ENCODE results near the gene NMUR1.

The NMUR1 gene

GRCh38 chr2:231546014-231546715 lies 15.9 kb upstream of the NMUR1 start:
- Histone ChIP-seq H3K27ac (ENCODE audit: low read length) (no peak overlapping the region), H3K4me2 (ENCODE audit: low read depth, low read length) (peak overlapping the region; percentile 72), H3K79me2 (ENCODE audit: low read length) (no peaks in the 10 kb centered on the region), H3K4me3 (ENCODE audit: low read length) (no peak overlapping the region), H3F3A (ENCODE audit: insufficient read depth, low read length) (peaks cover 4% of the 10 kb centered on the region; the same call in 1 of the 2 replicates), H2AFZ (ENCODE audit: low read length) (no peak overlapping the region), H3K9me3 (replicated peaks; ENCODE audit: insufficient read depth, low read length) (no peaks in the 10 kb centered on the region), H3K9me2 (replicated peaks; ENCODE audit: insufficient read depth, low read length) (no peaks in the 10 kb centered on the region), H3K4me1 (ENCODE audit: low read length) (peaks cover 14% of the 10 kb centered on the region), H4K20me1 (ENCODE audit: insufficient read depth, low read length) (no peaks in the 10 kb centered on the region), H3K27me3 (replicated peaks; ENCODE audit: insufficient read depth, low read length) (peaks cover under 1% of the 10 kb centered on the region; the same call in 1 of the 2 replicates), H3K9ac (ENCODE audit: low read length) (no peak overlapping the region), H3K36me3 (replicated peaks; ENCODE audit: insufficient read depth, low read length) (no peaks in the 10 kb centered on the region)
- no peak for DNase-seq
- TF ChIP-seq EZH2 (optimal IDR thresholded peaks at IDR 0.05; ENCODE audit: low read depth, low read length): no peak
- TF ChIP-seq EZH2phosphoT487 (IDR thresholded peaks at IDR 0.05; ENCODE audit: low read length): no peak
- no peak for TF ChIP-seq CTCF (IDR thresholded peaks at IDR 0.05; ENCODE audit: low read length)

GRCh38 chr2:231545105-231545902 lies 15.1 kb upstream of the NMUR1 start:
- no peaks in the 10 kb centered on the region for H3K36me3 ChIP-seq (replicated peaks; ENCODE audit: insufficient read depth, low read length)

GRCh38 chr2:231542136-231542535 lies 11.9 kb upstream of the NMUR1 start:
- no peak overlapping the region for H3K4me2 ChIP-seq (ENCODE audit: low read depth, low read length)
- H2AFZ ChIP-seq (ENCODE audit: low read length): no peak overlapping the region
- H3K27ac ChIP-seq (ENCODE audit: low read length): no peak overlapping the region
- peaks cover 14% of the 10 kb centered on the region for H3K4me1 ChIP-seq (ENCODE audit: low read length)
- H3K9me2 ChIP-seq (replicated peaks; ENCODE audit: insufficient read depth, low read length): no peaks in the 10 kb centered on the region
- H3K9me3 ChIP-seq (replicated peaks; ENCODE audit: insufficient read depth, low read length): no peaks in the 10 kb centered on the region
- H3K9ac ChIP-seq (ENCODE audit: low read length): no peak overlapping the region
- no peak overlapping the region for H3K4me3 ChIP-seq (ENCODE audit: low read length)
- no peaks in the 10 kb centered on the region for H4K20me1 ChIP-seq (ENCODE audit: insufficient read depth, low read length)
- H3F3A ChIP-seq (ENCODE audit: insufficient read depth, low read length): peaks cover 4% of the 10 kb centered on the region; the same call in 1 of the 2 replicates
- TF ChIP-seq CTCF (IDR thresholded peaks at IDR 0.05; ENCODE audit: low read length) (no peak), EZH2 (optimal IDR thresholded peaks at IDR 0.05; ENCODE audit: low read depth, low read length) (no peak), EZH2phosphoT487 (IDR thresholded peaks at IDR 0.05; ENCODE audit: low read length) (no peak)
- H3K36me3 ChIP-seq (replicated peaks; ENCODE audit: insufficient read depth, low read length): no peaks in the 10 kb centered on the region
- no peaks in the 10 kb centered on the region; the same call in 1 of the 2 replicates for H3K27me3 ChIP-seq (replicated peaks; ENCODE audit: insufficient read depth, low read length)
- DNase-seq: no peak
- no peaks in the 10 kb centered on the region for H3K79me2 ChIP-seq (ENCODE audit: low read length)

More at GRCh38 chr2:231545105-231545902, 15.1 kb upstream of the NMUR1 start:
- no peaks in the 10 kb centered on the region for H4K20me1 ChIP-seq (ENCODE audit: insufficient read depth, low read length)
- no peaks in the 10 kb centered on the region for H3K79me2 ChIP-seq (ENCODE audit: low read length)
- no peak for TF ChIP-seq CTCF (IDR thresholded peaks at IDR 0.05; ENCODE audit: low read length)
- TF ChIP-seq EZH2phosphoT487 (IDR thresholded peaks at IDR 0.05; ENCODE audit: low read length): no peak
- no peak for TF ChIP-seq EZH2 (optimal IDR thresholded peaks at IDR 0.05; ENCODE audit: low read depth, low read length)
- peak overlapping the region; percentile 72 for H3K4me2 ChIP-seq (ENCODE audit: low read depth, low read length)
- H3F3A ChIP-seq (ENCODE audit: insufficient read depth, low read length): peaks cover 4% of the 10 kb centered on the region; the same call in 1 of the 2 replicates
- no peaks in the 10 kb centered on the region for H3K9me2 ChIP-seq (replicated peaks; ENCODE audit: insufficient read depth, low read length)
- peak overlapping the region; percentile 33; the same call in 1 of the 2 replicates for H3K27ac ChIP-seq (ENCODE audit: low read length)
- H3K4me3 ChIP-seq (ENCODE audit: low read length): no peak overlapping the region
- no peak overlapping the region for H3K9ac ChIP-seq (ENCODE audit: low read length)
- no peaks in the 10 kb centered on the region; the same call in 1 of the 2 replicates for H3K27me3 ChIP-seq (replicated peaks; ENCODE audit: insufficient read depth, low read length)
- peak; percentile 91 for DNase-seq
- 0 out of 2 replicates have a peak overlapping the region, but pooled peaks have one; percentile 19 for H2AFZ ChIP-seq (ENCODE audit: low read length)
- H3K4me1 ChIP-seq (ENCODE audit: low read length): peaks cover 14% of the 10 kb centered on the region
- H3K9me3 ChIP-seq (replicated peaks; ENCODE audit: insufficient read depth, low read length): no peaks in the 10 kb centered on the region
